Neural cell (in vitro differentiated cells): ENCODE results near the gene CELSR2.
A peak's percentile ranks its signal among the peaks of the same experiment; 100 is the strongest.

Experiments
- CTCF ChIP-seq: fragments of 450-650 bp; IDR thresholded peaks from 2 replicates; pipeline ENCODE4 v1.5.1; 2014; ENCODE audit warnings: antibody characterized with exemption, mild to moderate bottlenecking, moderate library complexity; ENCODE audit not compliant: poor library complexity, severe bottlenecking
- EP300 ChIP-seq: fragments of 450-650 bp; conservative IDR thresholded peaks from 2 replicates; pipeline ENCODE4 v1.6.1; 2014; ENCODE audit warnings: antibody characterized with exemption, mild to moderate bottlenecking, moderate library complexity; ENCODE audit not compliant: poor library complexity, severe bottlenecking
- EZH2 ChIP-seq: fragments of 200-600, 300-800 bp; shearing (Covaris generic), sonication (generic); IDR thresholded peaks from 2 replicates; pipeline ENCODE4 v1.6.1; 2014; ENCODE audit warnings: antibody characterized with exemption, low read length, borderline replicate concordance, mild to moderate bottlenecking; ENCODE audit not compliant: insufficient read depth, poor library complexity, severe bottlenecking
- POLR2AphosphoS5 ChIP-seq: IDR thresholded peaks from 2 replicates; pipeline ENCODE4 v1.6.1; 2012
- RAD21 ChIP-seq: fragments of 450-650 bp; conservative IDR thresholded peaks from 2 replicates; pipeline ENCODE4 v1.6.1; 2014; ENCODE audit warnings: antibody characterized with exemption, mild to moderate bottlenecking, moderate library complexity
- TAF1 ChIP-seq: IDR thresholded peaks from 2 replicates; pipeline ENCODE4 v1.6.1; 2012; ENCODE audit warnings: low read depth
- TF ChIP-seq, protein P1 (sequence below): IDR thresholded peaks from 2 replicates; pipeline ENCODE4 v1.6.1; 2012; ENCODE audit warnings: borderline replicate concordance

GRCh38 chr1:109259674-109260557 is 10.6 kb downstream of the CELSR2 start:
- TF ChIP-seq CTCF, result no peak
- no peak for TF ChIP-seq EZH2
- TF ChIP-seq POLR2AphosphoS5, result peak; percentile 13
- TF ChIP-seq, protein P1, sequence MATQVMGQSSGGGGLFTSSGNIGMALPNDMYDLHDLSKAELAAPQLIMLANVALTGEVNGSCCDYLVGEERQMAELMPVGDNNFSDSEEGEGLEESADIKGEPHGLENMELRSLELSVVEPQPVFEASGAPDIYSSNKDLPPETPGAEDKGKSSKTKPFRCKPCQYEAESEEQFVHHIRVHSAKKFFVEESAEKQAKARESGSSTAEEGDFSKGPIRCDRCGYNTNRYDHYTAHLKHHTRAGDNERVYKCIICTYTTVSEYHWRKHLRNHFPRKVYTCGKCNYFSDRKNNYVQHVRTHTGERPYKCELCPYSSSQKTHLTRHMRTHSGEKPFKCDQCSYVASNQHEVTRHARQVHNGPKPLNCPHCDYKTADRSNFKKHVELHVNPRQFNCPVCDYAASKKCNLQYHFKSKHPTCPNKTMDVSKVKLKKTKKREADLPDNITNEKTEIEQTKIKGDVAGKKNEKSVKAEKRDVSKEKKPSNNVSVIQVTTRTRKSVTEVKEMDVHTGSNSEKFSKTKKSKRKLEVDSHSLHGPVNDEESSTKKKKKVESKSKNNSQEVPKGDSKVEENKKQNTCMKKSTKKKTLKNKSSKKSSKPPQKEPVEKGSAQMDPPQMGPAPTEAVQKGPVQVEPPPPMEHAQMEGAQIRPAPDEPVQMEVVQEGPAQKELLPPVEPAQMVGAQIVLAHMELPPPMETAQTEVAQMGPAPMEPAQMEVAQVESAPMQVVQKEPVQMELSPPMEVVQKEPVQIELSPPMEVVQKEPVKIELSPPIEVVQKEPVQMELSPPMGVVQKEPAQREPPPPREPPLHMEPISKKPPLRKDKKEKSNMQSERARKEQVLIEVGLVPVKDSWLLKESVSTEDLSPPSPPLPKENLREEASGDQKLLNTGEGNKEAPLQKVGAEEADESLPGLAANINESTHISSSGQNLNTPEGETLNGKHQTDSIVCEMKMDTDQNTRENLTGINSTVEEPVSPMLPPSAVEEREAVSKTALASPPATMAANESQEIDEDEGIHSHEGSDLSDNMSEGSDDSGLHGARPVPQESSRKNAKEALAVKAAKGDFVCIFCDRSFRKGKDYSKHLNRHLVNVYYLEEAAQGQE, result no peak
- TF ChIP-seq TAF1, result no peak
- no peak for TF ChIP-seq RAD21
- TF ChIP-seq EP300, result no peak
